Stimulated activated CD8-positive, alpha-beta memory T cell treated with anti-CD3 and anti-CD28 coated beads, Interleukin-7, amount 100 ng/mL, for 4 hours (primary cell): ENCODE results near the gene DNAJC3.
"Not testable (repeated sequence)": the region's sequence is repeated elsewhere in the genome, so short reads cannot be mapped to it uniquely, and the experiment has no call there.

Source experiments
- DNase-seq, 2 donors: peaks; one replicate each; pipeline ENCODE4 v3.0.0-alpha.2; 2020; ENCODE audit warnings: low read depth in 2 of 2

DNAJC3 gene

GRCh38 chr13:95676762-95677563 lies at the start of gene DNAJC3:
TSS of gene DNAJC3 (plus strand) at chr13:95677139. CDS start at chr13:95677256, 117 bp downstream.
- peak; percentile 95 to 98 for DNase-seq

DNA sequence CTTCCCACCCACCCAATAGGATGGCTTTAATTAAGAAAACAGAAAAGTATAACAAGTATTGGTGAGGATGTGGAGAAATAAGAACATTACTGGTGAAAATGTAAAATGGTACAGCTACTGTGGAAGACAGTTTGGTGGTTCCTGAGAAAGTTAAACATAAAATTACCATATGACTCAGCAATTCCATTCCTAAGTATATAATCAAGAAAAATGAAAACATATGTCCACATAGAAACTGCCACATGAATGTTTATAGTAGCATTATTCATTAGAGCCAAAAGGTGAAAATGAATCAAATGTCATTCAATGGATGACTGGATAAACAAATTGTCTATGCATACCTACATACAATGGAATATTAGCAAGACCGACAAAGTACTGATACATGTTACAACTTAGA lies 49.3 kb upstream of the DNAJC3 start:
- DNase-seq = no peak

DNA sequence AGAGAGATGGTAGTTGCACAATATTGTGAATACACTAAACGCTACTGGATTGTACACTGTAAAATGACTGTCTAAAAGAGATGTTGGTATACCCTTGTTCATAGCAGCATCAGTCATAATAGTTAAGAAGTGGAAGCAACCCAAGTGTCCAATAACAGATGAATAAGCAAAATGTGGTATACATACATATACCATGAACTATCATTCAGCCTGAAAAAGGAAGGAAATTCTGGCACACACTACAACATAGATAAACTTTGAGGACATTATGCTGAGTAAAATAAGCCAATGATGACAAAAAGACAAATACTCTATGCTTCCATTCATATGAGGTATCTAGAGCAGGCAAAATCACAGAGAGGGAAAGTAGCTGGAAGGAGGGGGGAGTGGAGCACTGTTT lies 48.5 kb upstream of the DNAJC3 start:
- no peak for DNase-seq

- no peak for DNase-seq
These were observed 47.9 kb upstream of the DNAJC3 start for GRCh38 chr13:95629071-95629470.

- DNase-seq = no peak
These were observed 46.3 kb upstream of the DNAJC3 start for GRCh38 chr13:95630593-95630992.

- no peak for DNase-seq
These were observed 40.1 kb upstream of the DNAJC3 start for GRCh38 chr13:95636853-95637252.

DNA sequence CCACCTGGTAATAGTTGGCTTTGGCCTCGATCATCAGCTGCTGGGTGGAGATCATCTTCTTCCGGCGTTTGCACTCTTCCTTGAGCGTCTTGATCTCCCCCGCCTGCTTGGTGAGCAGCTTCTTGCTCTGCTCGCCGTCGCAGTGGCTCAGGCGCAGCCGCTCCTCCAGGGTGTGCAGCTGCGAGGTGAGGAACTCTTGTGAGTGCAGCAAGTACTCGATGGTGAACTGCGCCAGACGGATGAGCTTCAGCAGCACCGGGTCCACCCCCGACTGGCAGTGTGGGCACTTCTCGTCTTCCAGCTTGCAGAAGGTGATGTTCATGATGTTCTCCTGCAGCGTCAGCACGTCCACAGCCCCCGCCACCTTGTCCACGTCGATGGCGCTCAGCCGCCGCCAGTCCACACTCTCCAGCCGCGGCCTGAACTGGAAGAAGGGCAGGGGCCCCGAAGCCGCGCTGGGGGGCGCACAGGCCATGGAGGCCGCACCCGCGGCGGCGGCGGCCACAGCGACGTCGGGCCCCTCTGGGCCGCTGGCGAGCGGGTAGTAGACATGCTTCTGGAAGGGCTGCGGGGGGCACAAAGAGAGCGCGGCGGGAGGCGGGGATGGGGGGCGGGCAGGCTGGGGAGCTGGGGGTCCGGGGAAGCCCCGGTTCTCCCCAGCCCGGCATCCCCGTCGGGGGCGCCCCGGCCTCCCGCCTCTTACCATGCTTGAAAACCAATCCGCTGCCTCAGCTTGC lies 35.5 kb upstream of the DNAJC3 start:
- no peak for DNase-seq

DNA sequence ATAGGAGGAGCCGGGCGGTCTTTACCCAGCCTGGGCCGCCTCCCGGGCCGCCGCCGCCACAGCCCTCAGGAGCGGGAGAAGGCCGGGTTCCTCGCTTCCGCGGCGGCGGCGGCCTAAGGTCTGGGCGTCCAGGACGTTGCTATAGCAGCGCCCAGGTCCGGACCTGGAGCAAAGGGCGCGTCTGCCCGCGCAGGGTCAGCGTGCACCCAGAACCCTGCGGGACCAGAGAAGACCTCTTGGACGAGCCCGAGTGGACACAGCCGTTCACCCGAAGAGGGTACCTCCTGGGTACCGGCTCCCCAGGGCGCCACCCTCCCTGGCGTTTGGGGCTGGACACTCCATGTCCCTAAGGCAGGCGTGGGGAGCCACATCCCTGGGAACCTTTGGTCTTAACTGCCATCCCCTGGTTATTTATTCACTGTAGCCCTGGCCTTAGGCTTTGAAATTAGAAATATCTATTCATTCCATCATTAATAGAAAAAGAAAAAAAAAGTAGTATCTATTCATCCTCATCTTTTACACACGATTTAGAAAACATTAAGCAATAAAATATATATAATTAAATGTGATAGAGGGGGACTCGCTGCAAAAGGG lies 34.8 kb upstream of the DNAJC3 start:
- DNase-seq = no peak

DNA sequence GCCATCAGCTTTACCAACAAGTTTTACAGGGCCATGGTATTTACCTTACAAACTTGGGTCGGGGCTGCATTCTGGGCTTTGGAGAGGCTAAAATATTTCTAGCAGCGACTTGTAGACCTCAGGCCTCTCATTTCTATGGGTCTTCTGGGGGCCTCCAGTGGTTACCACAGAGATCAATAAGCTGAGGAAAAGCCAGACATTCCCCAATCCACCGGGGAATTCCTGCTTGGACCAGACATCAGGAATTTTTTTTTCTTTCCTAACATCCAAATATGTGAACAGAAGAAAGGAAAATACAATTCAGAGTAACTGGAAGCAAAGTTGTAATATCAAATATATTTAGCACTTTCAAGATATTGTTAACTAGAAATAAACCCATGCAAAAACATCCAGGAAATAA lies 33.9 kb upstream of the DNAJC3 start:
- no peak for DNase-seq

DNA sequence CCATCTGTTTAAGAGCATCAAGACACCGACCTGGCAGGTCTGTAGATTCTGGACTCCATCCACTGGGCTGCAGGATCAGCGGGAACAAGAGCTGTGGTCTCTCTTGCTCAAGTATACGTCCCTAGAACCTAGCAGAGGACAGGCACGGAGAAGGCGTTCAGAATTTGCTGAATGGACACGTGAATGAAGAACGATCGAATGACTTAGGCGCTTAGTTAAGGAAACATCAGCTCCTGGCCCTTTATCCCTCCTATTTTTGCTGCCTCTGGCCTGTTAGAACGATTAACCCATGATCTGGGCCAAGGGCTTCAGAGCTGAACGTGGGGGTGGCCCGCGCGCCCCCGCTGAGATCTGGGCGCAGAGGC lies 33.4 kb upstream of the DNAJC3 start:
- DNase-seq = no peak

DNA sequence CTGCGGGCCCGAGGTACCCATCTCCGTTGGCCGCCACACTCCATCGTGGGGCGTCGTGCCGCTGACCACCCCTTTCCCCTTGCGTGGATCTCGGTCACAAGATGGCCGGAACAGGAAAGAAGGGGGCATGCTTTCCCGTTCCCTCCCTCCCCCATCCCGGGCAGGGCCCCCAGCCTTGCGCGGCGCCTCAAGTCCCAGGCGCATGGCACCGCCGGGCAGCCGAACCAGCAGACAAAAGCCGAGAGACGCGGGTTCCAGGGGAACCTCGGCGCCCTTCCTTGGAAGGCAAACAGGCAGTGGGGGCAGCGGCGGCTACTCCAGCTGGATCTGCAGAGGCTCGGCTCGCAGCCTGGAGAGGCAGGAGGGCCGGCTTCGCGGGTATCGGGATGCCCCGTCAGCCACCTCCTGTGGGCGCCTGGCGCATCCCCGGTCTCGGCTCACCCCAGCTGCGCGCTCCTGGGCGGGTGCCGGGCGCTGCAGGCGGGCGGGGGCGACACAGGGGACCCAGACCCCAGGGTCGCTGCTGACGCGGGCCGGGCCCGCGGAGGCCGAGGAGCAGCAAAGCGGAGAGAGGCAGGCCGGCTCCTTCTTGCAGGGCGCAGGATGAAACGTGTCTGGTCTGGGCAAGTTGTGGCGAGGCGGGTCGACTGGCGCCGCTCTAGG lies 32.9 kb upstream of the DNAJC3 start:
- no peak for DNase-seq

DNA sequence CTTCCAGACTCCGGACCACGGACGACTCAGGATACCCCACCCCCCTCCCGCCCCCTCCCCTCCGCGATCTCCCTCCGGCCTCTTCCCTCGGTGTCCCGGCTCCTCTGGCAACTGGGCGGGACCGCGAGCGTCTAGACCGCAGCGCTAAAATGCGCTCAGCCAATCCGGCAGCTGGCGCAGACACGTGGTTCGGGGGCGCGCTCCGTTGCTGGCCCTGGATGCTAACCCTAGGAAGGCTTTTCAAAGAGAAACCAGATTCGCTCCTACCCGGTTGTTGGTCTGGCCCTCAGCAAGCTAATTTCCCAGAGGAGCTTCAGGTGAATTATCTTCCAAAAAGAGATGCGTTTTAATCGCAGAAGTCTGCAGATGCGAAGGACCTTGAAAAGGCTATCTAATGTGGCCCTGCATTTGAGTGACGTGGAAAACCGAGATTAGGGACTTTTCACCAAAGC lies 32.3 kb upstream of the DNAJC3 start, which contains the start of gene DZIP1:
TSS of gene DZIP1 (minus strand) at position 106 of the 452 bp plus-strand sequence. CDS start 2,677 bp downstream, outside the sequence.
- DNase-seq = no peak

- no peak for DNase-seq
These were observed 29.6 kb upstream of the DNAJC3 start for GRCh38 chr13:95647321-95647720.

DNA sequence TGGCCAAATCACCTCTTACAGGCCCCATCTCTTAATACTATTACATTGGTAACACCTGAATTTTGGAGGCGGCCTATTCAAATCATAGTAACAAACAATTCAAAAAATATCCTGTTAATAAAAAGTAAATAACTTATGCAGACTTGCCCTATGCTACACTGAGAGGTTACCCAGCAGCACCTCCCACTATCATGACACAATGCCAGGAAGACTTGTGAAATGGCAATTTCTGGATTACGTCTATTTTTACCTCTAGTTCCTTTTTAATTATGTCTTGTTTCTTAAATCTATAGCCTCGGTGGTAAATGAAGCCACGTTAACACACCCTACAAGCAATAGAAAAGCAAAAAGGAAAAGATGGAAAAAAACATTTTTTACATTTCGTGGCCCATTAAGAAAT lies 26.2 kb upstream of the DNAJC3 start:
- no peak for DNase-seq

- DNase-seq = no peak
These were observed 24.6 kb upstream of the DNAJC3 start for GRCh38 chr13:95652244-95652764.

- no peak for DNase-seq
These were observed 24.1 kb upstream of the DNAJC3 start for GRCh38 chr13:95652821-95653220.

DNA sequence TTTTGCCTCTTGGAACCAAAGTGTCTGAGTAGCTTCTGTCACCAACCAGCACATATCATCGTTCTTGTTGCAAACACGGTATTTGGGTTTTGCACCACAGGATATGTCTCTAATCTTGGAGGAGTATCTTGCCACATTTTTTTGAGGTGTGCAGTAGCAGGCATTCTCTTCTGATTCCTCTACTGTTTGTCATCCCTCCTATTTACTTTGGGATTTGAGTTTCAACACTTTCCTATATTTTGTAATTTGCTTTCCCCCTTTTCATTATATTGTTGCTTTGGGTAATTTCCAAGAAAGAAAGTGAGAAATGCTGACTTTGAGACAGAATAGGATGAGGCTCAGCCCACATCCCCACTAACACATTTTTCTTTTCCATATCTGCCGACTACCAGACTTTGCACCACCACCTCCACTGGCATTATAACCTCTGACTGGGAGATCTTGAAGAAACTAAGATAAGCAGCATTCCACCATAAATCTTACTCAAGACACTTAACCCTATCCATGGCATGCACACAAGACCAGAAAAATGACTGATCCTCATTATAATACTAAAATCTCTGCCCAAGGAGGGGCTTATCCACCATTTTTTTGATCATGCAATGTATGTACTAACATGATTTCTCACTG lies 20.4 kb upstream of the DNAJC3 start:
- no peak for DNase-seq

DNA sequence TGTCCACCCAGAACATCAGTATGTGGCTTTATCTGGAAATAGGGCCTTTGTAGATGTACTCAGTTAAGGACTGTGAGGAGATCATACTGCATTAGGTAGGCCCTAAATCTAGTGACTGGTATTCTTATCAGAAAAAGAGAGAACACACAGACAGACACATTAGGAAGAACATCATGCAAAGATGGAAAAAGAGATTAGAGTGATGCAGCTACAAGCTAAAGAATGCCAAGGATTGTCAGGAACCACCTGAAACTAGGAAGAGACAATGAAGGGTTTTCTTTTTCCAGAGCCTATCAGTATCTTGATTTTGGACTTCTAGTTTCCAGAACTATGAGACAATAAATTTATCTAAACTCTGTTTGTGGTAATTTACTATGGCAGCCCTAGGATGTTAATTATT lies 17.4 kb upstream of the DNAJC3 start:
- DNase-seq = no peak

DNA sequence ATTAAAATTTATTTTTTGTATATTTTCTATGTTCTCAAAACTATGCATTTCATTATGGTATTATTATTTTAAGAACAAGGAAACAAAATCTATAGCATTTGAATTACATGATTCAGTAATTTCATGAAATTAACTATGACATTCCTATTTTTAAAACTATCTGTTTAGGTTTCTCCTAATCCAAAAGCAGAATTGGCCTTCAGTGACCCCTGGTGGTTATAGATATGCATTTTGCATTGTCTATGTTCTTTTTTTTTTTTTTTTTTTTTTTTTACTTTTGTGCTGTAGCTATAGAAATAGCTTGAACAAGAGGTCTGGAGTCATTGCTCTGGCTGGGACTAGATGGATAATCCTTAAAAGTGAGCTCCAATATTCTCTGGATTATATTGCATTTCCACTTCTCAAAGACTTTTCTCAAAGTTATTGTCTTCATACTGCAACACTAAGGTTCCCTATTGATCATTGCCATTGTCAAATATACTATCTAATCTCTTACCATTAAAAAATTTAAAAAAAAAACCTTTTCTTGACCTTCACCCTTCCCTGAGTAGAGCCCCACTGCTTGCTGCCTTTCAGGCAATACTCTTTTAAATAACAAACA lies 15.9 kb upstream of the DNAJC3 start:
- no peak for DNase-seq

- DNase-seq = not testable (repeated sequence)
These were observed 9.7 kb upstream of the DNAJC3 start for GRCh38 chr13:95667235-95667634.

DNA sequence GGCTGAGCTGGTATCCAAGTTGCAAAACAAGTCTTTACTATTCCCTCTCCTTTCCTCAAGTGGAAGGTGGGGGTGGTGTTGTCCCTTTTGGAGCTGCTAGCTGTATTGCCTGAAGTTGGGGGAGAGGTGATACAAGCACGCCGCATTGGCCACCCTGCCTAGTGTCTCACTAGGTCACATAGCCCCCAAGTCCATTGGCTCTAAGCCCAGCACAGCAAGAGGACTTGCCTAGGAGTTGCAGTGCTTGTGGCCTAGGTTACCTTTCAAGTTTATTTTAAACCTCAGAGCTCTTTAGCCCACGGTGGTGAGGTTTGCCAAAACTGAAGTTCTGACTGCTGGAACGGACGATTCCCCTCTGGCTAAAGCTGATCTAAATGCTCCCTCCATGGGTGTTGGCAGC lies 5.3 kb upstream of the DNAJC3 start:
- DNase-seq = no peak
